NCI-H146 treated with DMSO at 0.1 percent for 48 hours (cell line): ENCODE results near the gene OR6J1.
"Not testable (repeated sequence)": the region's sequence is repeated elsewhere in the genome, so short reads cannot be mapped to it uniquely, and the experiment has no call there.

Experiments used
- DNase-seq: peaks from one replicate; lab custom pipeline; 2025; ENCODE audit not compliant: unreplicated experiment; lab: John Stamatoyannopoulos, UW

The OR6J1 gene

GRCh38 chr14:22651586-22651985, 7.4 kb upstream of the OR6J1 start:
- no peak for DNase-seq

- no peak for DNase-seq
Measured at GRCh38 chr14:22650960-22651521, 6.9 kb upstream of the OR6J1 start.

- no peak for DNase-seq
Measured at GRCh38 chr14:22650046-22650739, 6.0 kb upstream of the OR6J1 start.

DNA sequence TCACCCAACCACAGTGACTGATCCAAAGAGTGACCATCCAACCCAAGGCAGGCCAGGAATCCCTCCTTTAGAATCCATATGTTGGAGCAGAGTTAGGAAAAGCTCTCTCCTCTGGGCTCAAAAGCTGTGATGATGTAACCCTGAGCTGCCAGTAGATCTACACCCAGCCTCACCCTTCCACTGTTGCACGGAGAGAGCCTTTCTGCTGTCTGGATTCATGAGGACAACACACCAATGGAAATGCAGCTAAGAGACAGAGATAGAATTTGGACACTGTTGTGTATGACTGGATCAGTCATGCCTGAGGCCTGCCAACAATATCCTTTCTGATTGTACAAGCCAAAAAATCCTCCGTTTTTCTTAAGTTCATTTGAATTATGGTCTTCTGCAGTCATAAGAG, 4.4 kb upstream of the OR6J1 start:
- DNase-seq, result no peak

DNA sequence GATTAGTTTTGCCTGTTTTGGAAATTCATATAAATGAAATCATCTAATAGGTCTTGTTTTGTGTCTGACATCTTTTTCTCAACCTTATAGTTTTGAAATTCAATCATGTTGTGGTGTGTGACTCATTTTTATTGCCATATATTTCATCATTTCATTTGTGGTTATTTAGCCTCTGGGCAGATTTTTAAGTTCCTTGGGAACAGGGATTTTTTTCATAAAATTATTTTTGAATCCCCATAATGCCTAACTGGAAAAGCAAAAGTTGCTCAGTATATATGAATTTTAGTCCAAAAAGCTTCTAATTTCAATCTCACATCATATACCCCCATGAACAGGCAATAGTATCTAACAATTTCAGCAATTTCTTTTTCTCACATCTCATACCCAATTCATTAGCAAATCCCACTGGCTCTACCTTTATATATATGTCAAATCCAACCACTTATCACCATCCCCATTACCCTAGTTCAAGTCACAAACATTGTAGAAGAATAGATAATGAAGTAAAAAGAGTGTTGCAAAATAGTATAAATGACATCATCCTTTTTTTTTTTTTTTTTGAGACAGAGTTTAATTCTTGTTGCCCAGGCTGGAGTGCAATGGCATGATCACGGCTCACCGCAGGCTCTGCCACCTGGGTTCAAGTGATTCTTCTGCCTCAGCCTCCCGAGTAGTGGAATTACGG, 2.6 kb upstream of the OR6J1 start:
- no peak for DNase-seq

DNA sequence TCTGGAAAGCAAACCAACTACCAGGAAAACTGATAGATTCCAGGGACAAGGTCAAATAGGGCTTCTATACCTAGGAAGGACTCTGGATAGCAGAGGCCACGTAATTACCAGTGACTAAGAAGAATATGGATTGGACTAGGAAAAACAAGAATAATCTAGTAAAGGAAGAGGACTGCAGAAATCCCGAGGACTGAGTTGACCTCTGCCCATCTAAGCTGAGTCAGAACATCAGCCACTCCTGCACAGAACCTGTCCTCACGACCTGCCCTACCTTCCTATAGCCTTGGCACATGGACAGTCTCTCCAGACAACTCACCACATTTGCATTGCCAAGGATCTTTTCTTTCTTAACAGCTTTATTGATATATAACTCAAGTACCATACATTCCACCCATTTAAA, 2.3 kb downstream of the OR6J1 start:
- no peak for DNase-seq

DNA sequence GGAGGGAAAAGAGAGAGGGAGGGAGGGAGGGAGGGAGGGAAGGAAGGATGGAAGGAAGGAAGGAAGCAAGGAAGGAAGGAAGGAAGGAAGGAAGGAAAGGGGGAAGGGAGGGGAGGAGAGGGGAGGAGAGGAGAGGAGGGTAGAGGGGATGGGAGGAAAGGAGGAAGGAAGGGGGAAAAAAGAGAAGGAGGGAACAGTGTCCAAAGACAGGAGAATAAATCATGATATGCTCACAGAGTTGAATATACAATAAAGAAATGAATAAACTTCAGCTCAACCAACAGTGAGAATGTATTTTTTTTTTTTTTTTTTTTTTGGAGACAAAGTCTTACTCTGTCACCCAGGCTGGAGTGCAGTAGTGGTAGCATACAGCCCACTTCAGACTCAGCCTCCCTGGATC, 4.0 kb downstream of the OR6J1 start:
- no peak for DNase-seq

GRCh38 chr14:22635980-22636379, 8.2 kb downstream of the OR6J1 start:
- DNase-seq, result not testable (repeated sequence)

DNA sequence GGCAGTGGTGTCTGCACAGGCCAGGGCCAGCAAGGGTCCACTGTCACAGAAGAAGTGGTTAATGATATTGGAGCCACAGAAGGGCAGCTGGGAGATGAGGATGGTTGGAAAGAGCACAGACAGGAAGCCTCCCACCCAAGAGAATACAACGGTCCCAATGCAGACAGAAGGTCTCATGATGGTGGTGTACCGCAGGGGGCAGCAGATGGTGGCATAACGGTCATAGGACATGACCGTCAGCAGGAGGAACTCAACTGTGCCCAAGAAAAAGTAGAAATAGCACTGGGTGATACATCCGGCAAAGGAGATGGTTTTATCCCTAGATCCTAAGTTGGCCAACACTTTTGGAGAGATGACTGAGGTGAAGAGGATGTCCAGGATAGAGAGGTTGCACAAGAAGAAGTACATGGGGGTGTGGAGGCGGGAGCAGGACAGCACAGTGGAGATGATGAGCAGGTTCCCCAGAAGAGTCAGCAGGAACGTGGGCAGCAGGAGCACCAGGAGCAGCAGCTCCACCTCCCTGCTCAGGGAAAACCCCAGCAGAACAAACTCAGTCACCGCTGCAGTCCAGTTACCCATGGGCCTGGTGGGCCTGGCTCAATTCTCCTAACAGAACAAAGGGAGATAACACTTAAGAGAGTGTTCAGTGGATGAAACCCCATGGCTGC, 9.8 kb downstream of the OR6J1 start:
- no peak for DNase-seq

GRCh38 chr14:22630486-22630885, 13.7 kb downstream of the OR6J1 start:
- DNase-seq, result no peak

GRCh38 chr14:22630066-22630465, 14.1 kb downstream of the OR6J1 start:
- no peak for DNase-seq

GRCh38 chr14:22629361-22629760, 14.8 kb downstream of the OR6J1 start:
- DNase-seq, result no peak

- DNase-seq, result no peak
Measured at GRCh38 chr14:22627506-22628263, 16.5 kb downstream of the OR6J1 start.

- no peak for DNase-seq
Measured at GRCh38 chr14:22626590-22626989, 17.6 kb downstream of the OR6J1 start.

DNA sequence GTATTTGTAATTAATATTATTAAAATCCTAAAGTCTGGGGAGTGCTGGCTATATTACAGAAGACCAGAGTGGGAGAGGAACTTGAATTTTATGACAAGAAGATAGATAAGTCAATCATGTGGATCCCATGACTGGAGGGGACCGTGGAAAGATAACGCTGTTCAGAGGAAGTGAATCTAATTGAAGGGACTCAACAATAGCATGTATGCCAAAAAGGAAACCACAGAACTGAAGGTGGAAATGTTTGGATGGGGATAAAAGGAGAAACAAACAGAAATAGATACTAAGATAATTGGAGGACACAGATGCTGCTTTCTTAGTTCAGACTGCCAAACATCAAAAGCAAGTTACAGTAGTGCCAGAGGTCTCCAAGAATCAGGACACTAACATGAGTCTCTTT, 21.1 kb downstream of the OR6J1 start:
- no peak for DNase-seq

DNA sequence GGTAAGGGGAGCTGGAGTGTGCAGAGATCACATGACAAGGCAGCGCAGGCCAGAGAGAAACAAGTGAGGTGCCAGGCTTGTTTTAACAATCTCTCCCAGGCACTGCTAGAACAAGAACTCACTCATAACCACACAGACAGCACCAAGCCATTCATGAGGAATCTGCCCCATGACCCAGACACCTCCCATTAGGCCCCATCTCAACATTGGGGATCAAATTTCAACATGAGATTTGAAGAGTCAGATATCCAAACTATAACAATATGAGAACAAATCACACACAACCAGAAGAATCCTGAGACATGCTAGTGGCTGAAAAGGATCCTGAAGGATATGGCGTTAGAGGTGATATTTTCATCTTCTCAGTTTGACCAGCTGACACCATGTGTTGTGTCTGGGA, 21.9 kb downstream of the OR6J1 start:
- no peak for DNase-seq

GRCh38 chr14:22615765-22616164, 28.4 kb downstream of the OR6J1 start:
- DNase-seq, result not testable (repeated sequence)

DNA sequence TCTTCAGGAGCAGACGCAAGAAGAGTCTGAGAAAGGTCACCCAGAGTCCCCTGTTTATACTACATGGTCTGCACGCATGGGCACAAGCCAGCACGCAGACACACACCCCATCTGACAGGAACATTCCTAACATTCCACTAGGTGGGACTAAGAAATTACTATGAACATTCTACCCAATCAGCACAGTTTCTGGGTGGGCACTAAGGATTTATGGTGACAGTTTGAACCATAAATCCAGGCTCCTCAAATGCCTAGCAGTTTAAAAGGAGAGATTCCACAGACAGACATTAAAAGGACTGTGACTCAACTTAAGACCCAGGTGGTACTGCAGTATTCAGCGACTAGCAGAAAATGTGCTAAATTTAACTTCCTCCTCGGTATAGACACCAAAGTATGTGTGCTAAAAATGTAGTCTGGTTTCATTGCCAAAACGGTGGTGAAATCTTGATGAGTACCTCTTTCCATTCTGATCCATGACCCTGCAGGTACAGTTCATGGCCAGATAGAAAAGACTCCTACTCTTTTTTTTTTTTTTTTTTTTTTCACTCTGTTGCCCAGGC, 29.8 kb downstream of the OR6J1 start:
- DNase-seq, result no peak

GRCh38 chr14:22613736-22614239, 30.4 kb downstream of the OR6J1 start:
- no peak for DNase-seq

- no peak for DNase-seq
Measured at GRCh38 chr14:22613106-22613695, 31.0 kb downstream of the OR6J1 start.
